Measurements from ENCODE around the gene JAM3. TPM values are rescaled to one million over a fixed set of nuclear protein-coding genes. Genes with fewer than 3 reads are reported as not detected.

JAM3 gene
- total and polyA plus RNA-seq, 10 of the 15 experiments (the other 5 are each of a cell fraction or from before 2014, with no cell fraction given) = 0.04 to 1.1 (median 0.32) TPM; not detected in 1

- intact Hi-C loops (cut with micrococcal nuclease; ENCODE audit: unreplicated experiment) = loop anchor here (5.0 kb wide), 1 partner anchor 105 kb away; no protein-coding TSS in a partner anchor
- Histone ChIP-seq H3K27me3 (replicated peaks in 1 of 2; ENCODE audit: control insufficient read depth in 2 of 2, insufficient read depth in 2 of 2, low read length in 1 of 2) (peaks cover 0 to 8% of the 10 kb centered on the region in 2 experiments; a peak in 3 of 4 replicates), H3K9ac (ENCODE audit: control insufficient read depth, insufficient read depth, low read length) (no peak overlapping the region), H3K27ac (ENCODE audit: control insufficient read depth, insufficient read depth) (no peak overlapping the region), H4K20me1 (ENCODE audit: control insufficient read depth, insufficient read depth) (no peaks in the 10 kb centered on the region), H3K4me2 (ENCODE audit: control insufficient read depth, insufficient read depth) (no peak overlapping the region), H3K4me3 (no peak overlapping the region), H3K36me3 (ENCODE audit: control insufficient read depth in 2 of 2, insufficient read depth in 2 of 2, low read length in 1 of 2) (no peaks in the 10 kb centered on the region), H3K4me1 (ENCODE audit: control insufficient read depth, insufficient read depth, low read length) (no peaks in the 10 kb centered on the region), H3K79me2 (ENCODE audit: control insufficient read depth, insufficient read depth, low read length) (no peaks in the 10 kb centered on the region), H3K9me3 (replicated peaks; ENCODE audit: control insufficient read depth, insufficient read depth, low read length) (no peaks in the 10 kb centered on the region), H2AFZ (ENCODE audit: control insufficient read depth, low read depth, low read length) (no peak overlapping the region)
- in situ Hi-C loops (cut with MboI) = no loop called here
- ChIA-PET POLR2A (no interaction called here), RAD21 (ENCODE audit: unreplicated experiment) (no interaction called here), SMC1A (ENCODE audit: uncharacterized antibody, unreplicated experiment) (no interaction called here), CTCF (interaction anchor here (1.3 kb wide), 1 partner anchor 18 kb away, joined by 4 read pairs; no protein-coding TSS in a partner anchor)
- no peak for DNase-seq (ENCODE audit: low read depth, low spot score)
- 18% methylated on average over 6 of the region's 6 CpGs for WGBS (ENCODE audit: insufficient coverage, insufficient replicate concordance, low lambda C conversion rate, missing lambda C conversion rate)
- no TSS peak for BruUV-seq (replicated peaks)
- FAIRE-seq = no peak
- ATAC-seq = no peak
- TF ChIP-seq POLR2AphosphoS5 (IDR thresholded peaks at IDR 0.05; ENCODE audit: low read length) = no peak
- no peak for TF ChIP-seq BCL3 (IDR thresholded peaks at IDR 0.05; ENCODE audit: borderline replicate concordance, insufficient read depth, low read depth, low read length, poor library complexity, severe bottlenecking)
- TF ChIP-seq, protein P1, sequence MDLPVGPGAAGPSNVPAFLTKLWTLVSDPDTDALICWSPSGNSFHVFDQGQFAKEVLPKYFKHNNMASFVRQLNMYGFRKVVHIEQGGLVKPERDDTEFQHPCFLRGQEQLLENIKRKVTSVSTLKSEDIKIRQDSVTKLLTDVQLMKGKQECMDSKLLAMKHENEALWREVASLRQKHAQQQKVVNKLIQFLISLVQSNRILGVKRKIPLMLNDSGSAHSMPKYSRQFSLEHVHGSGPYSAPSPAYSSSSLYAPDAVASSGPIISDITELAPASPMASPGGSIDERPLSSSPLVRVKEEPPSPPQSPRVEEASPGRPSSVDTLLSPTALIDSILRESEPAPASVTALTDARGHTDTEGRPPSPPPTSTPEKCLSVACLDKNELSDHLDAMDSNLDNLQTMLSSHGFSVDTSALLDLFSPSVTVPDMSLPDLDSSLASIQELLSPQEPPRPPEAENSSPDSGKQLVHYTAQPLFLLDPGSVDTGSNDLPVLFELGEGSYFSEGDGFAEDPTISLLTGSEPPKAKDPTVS (IDR thresholded peaks at IDR 0.05; ENCODE audit: low read depth, low read length) = no peak
- no peak for TF ChIP-seq BCL11A (IDR thresholded peaks at IDR 0.05; ENCODE audit: low read depth, low read length)
- no peak for TF ChIP-seq KLF5 (IDR thresholded peaks at IDR 0.05; ENCODE audit: partially characterized antibody)
- TF ChIP-seq, protein P2, sequence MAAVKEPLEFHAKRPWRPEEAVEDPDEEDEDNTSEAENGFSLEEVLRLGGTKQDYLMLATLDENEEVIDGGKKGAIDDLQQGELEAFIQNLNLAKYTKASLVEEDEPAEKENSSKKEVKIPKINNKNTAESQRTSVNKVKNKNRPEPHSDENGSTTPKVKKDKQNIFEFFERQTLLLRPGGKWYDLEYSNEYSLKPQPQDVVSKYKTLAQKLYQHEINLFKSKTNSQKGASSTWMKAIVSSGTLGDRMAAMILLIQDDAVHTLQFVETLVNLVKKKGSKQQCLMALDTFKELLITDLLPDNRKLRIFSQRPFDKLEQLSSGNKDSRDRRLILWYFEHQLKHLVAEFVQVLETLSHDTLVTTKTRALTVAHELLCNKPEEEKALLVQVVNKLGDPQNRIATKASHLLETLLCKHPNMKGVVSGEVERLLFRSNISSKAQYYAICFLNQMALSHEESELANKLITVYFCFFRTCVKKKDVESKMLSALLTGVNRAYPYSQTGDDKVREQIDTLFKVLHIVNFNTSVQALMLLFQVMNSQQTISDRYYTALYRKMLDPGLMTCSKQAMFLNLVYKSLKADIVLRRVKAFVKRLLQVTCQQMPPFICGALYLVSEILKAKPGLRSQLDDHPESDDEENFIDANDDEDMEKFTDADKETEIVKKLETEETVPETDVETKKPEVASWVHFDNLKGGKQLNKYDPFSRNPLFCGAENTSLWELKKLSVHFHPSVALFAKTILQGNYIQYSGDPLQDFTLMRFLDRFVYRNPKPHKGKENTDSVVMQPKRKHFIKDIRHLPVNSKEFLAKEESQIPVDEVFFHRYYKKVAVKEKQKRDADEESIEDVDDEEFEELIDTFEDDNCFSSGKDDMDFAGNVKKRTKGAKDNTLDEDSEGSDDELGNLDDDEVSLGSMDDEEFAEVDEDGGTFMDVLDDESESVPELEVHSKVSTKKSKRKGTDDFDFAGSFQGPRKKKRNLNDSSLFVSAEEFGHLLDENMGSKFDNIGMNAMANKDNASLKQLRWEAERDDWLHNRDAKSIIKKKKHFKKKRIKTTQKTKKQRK (IDR thresholded peaks at IDR 0.05; ENCODE audit: low read depth, low read length) = no peak
- TF ChIP-seq POU2F2 (IDR thresholded peaks at IDR 0.05; ENCODE audit: borderline replicate concordance, low read depth, low read length) = no peak
- TF ChIP-seq SMAD1 (IDR thresholded peaks at IDR 0.05; ENCODE audit: low read depth, partially characterized antibody) = no peak
- no peak for TF ChIP-seq CUX1 (IDR thresholded peaks at IDR 0.05; ENCODE audit: insufficient replicate concordance, low read depth, low read length)
Observed at GRCh38 chr11:134032043-134032442, 36.8 kb upstream of the JAM3 start.

Data from GM12878 (cell line).